Progenitor cell of endocrine pancreas (in vitro differentiated cells): ENCODE measurements around the gene RXRA. TPM values are rescaled to one million over a fixed set of nuclear protein-coding genes. Genes with fewer than 3 reads are reported as not detected.

Source experiments
- DNase-seq: peaks from one replicate; pipeline ENCODE4 v3.0.0; 2021; ENCODE audit warnings: low spot score; ENCODE audit not compliant: unreplicated experiment
- H3K27ac Mint-ChIP-seq: 2 replicates; pipeline ENCODE4 v1.8.0; 2021; ENCODE audit warnings: mild to moderate bottlenecking, moderate library complexity, mixed read lengths
- H3K27me3 Mint-ChIP-seq: 2 replicates; pipeline ENCODE4 v1.8.0; 2021; ENCODE audit warnings: mixed read lengths
- H3K36me3 Mint-ChIP-seq: 2 replicates; pipeline ENCODE4 v1.8.0; 2022; ENCODE audit warnings: mixed read lengths; ENCODE audit not compliant: insufficient read depth
- H3K4me1 Mint-ChIP-seq: 2 replicates; pipeline ENCODE4 v1.8.0; 2021; ENCODE audit warnings: low read depth, mixed read lengths
- H3K4me3 Mint-ChIP-seq: 2 replicates; pipeline ENCODE4 v1.8.0; 2021; ENCODE audit warnings: low read depth, mild to moderate bottlenecking, moderate library complexity, mixed read lengths
- H3K9me3 Mint-ChIP-seq: 2 replicates; pipeline ENCODE4 v1.8.0; 2021; ENCODE audit warnings: low read depth, mixed read lengths
- total RNA-seq: library from RNA; stranded (reverse); gene quantifications from 2 replicates; pipeline ENCODE4 v1.2.1, GENCODE V29; 2021
- TF ChIP-seq, protein P1 (sequence below): fragments of 200-600 bp; sonication (generic); IDR thresholded peaks from one replicate; pipeline ENCODE4 v1.5.0; 2021; ENCODE audit warnings: antibody characterized with exemption, mild to moderate bottlenecking; ENCODE audit not compliant: unreplicated experiment

Gene RXRA
- total RNA-seq, 1 donor from 2014 or later = 64.8 TPM

DNA sequence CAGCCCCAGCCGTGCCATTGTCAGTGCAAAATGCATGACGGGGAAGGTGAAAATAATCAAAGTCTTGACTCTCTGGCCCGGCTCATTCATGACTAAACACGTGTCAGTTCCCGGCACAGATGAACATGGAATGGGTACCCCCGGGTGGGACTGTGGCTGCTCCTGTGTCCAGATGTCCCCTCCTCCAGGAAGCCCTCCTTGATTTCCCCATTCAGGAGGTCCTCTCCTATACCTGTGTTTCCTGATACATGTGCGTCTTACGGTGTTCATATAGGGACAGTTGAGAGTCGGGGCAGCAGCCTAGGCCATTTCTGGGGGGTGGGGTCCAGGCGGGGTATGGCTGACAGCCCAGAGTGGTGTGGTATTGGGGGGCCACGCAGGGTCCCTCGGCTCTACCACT lies 19.5 kb downstream of the RXRA start:
- Mint-ChIP-seq H3K27ac (no peak overlapping the region), H3K4me3 (no peak overlapping the region), H3K36me3 (no peaks in the 10 kb centered on the region), H3K4me1 (peaks cover 10% of the 10 kb centered on the region), H3K9me3 (no peaks in the 10 kb centered on the region), H3K27me3 (no peaks in the 10 kb centered on the region)
- TF ChIP-seq, protein P1, sequence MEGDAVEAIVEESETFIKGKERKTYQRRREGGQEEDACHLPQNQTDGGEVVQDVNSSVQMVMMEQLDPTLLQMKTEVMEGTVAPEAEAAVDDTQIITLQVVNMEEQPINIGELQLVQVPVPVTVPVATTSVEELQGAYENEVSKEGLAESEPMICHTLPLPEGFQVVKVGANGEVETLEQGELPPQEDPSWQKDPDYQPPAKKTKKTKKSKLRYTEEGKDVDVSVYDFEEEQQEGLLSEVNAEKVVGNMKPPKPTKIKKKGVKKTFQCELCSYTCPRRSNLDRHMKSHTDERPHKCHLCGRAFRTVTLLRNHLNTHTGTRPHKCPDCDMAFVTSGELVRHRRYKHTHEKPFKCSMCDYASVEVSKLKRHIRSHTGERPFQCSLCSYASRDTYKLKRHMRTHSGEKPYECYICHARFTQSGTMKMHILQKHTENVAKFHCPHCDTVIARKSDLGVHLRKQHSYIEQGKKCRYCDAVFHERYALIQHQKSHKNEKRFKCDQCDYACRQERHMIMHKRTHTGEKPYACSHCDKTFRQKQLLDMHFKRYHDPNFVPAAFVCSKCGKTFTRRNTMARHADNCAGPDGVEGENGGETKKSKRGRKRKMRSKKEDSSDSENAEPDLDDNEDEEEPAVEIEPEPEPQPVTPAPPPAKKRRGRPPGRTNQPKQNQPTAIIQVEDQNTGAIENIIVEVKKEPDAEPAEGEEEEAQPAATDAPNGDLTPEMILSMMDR = no peak
- no peak for DNase-seq

GRCh38 chr9:134346151-134346550 lies 19.9 kb downstream of the RXRA start:
- no peaks in the 10 kb centered on the region for H3K9me3 Mint-ChIP-seq
- H3K27me3 Mint-ChIP-seq = no peaks in the 10 kb centered on the region
- no peak overlapping the region for H3K4me3 Mint-ChIP-seq
- H3K27ac Mint-ChIP-seq = no peak overlapping the region
- no peaks in the 10 kb centered on the region for H3K36me3 Mint-ChIP-seq
- peaks cover 14% of the 10 kb centered on the region for H3K4me1 Mint-ChIP-seq
- no peak for DNase-seq
- TF ChIP-seq, protein P1 = no peak

DNA sequence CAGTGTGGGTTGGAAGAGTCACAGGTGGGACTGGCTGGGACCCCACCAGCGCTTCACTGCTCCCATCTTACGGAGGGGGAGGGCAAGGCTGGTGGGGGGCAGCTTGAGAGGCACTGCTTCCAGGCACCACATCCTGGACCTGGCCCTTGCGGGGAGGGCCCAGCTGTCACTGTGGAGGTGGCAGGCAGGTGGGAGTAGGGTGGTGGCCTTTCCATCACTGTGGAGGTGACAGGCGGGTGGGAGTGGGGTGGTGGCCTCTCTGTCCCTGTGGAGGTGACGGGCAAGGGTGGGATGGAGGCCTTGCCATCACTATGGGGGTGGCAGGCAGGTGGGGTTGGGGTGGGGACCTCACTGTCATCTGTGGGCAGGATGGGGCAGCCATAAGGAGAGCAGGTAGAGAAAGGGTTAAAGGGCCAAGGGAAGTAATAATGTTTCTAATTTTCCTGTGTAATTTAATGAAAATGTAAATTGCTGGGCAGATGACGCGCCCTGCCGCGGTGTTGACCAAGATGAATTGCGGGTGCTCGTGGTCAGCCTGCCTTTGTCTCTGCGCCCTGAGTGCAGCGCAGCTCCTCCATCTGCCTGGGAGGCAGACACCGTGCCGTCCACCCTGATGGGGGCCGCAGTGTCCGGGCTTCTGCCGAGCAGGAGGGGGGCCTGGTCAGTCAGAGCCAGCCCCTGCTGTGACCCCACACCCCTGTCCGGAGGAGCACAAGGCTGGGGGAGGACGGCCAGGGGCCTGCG lies 20.8 kb downstream of the RXRA start:
- Mint-ChIP-seq H3K36me3 (no peaks in the 10 kb centered on the region), H3K4me3 (no peak overlapping the region), H3K27ac (no peak overlapping the region), H3K27me3 (no peaks in the 10 kb centered on the region), H3K9me3 (no peaks in the 10 kb centered on the region), H3K4me1 (peaks cover 17% of the 10 kb centered on the region)
- no peak for DNase-seq
- TF ChIP-seq, protein P1 = no peak

- Mint-ChIP-seq H3K36me3 (no peaks in the 10 kb centered on the region), H3K27ac (no peak overlapping the region)
- DNase-seq = no peak
Observed at GRCh38 chr9:134347996-134348395, 21.7 kb downstream of the RXRA start.

DNA sequence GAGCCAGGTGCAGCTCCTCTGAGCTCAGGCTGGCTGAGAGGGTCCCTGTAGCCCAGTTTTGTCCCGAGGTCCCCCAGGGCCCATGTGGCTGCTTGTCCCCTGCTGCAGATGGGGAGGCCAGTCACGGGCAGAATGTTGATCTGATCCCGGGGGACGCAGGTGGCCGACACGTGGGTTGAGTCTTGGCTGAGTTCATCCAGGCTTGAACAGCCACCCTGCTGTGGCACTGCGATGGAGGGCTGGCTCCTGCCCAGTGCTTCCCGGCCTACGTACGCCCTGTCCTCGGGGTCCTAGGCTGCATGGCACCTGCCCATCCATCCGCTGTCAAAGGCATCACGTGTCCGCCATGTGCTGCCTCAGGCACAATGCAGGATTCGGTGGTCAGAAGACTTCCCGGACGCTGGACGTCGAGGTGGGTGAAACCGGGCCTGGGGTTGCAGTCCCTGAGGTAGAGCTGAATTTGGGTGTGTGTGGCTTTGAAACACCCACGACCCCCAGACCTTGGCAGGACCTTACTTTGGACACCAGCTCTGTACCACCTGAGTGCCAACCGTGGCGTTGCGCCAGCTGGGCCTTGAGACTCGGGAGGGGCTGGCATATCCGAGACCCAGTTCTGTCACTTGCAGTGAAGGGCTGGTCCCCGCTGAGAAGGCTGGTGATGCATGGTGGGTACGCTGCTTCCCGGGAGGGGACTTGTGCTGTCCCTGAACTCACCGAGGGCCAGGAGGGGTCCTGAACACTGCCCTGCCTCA lies 22.3 kb downstream of the RXRA start:
- no peak for DNase-seq
- Mint-ChIP-seq H3K27ac (no peak overlapping the region), H3K4me1 (peaks cover 16% of the 10 kb centered on the region), H3K36me3 (no peaks in the 10 kb centered on the region), H3K9me3 (no peaks in the 10 kb centered on the region), H3K27me3 (no peaks in the 10 kb centered on the region), H3K4me3 (no peak overlapping the region)
- TF ChIP-seq, protein P1 = no peak

More at GRCh38 chr9:134347996-134348395, 21.7 kb downstream of the RXRA start:
- TF ChIP-seq, protein P1 = no peak
- Mint-ChIP-seq H3K4me3 (no peak overlapping the region), H3K27me3 (no peaks in the 10 kb centered on the region), H3K9me3 (no peaks in the 10 kb centered on the region), H3K4me1 (peaks cover 17% of the 10 kb centered on the region)
